ENCODE results near the gene SLC49A3. TPM values are rescaled to one million over a fixed set of nuclear protein-coding genes. Genes with fewer than 3 reads are reported as not detected.

SLC49A3 gene
- polyA plus RNA-seq, 1 donor from 2014 or later = not detected

DNA sequence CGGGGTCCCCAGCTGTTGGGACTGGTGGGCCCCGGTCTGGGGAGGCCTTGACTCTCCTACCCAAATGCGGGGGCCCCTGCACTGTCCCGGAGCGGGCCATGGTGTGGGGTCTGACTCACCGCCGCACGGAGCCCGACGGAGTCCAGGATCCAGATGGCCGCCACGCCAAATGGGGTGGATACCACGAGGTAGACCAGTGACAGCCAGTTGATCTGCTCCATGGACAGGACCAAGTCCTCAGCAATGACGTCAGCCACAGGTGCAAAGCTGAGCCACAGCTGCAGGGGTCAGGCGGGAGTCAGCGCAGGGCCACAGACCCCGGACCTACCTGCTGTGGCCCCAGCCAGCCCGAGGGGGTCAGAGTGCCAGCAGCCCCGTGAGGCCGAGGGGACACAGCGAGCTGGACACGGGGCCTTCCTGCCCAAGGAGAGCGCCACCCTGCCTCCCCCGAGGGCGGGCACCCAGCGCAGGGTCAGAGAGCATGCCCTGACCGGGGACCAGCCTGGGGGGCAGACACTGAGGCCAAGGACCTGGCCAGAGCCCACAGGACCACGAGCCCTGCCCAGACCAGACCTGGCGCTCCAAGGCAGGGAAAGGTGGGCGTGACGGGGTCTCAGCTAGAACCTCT lies 2.4 kb downstream of the SLC49A3 start:
- Histone ChIP-seq H3K36me3 (ENCODE audit: insufficient read depth, low read length) (no peaks in the 10 kb centered on the region), H2AFZ (ENCODE audit: low read depth, low read length) (no peak overlapping the region), H3K4me3 (ENCODE audit: low read length) (no peak overlapping the region), H3K9me2 (ENCODE audit: insufficient read depth, low read length) (no peaks in the 10 kb centered on the region), H3K9me3 (ENCODE audit: low read length) (no peaks in the 10 kb centered on the region), H3K27ac (ENCODE audit: low read length) (no peak overlapping the region), H3K4me2 (ENCODE audit: low read length) (no peak overlapping the region), H3K9ac (ENCODE audit: low read length) (no peak overlapping the region), H3F3A (ENCODE audit: insufficient read depth, low read length, poor library complexity, severe bottlenecking) (no peaks in the 10 kb centered on the region), H3K79me2 (replicated peaks; ENCODE audit: insufficient read depth, low read length) (no peaks in the 10 kb centered on the region), H3K27me3 (ENCODE audit: insufficient read depth, low read depth, low read length) (peaks cover 7% of the 10 kb centered on the region), H4K20me1 (ENCODE audit: insufficient read depth) (no peaks in the 10 kb centered on the region)
- TF ChIP-seq RAD21 (conservative IDR thresholded peaks at IDR 0.05) = no peak
- TF ChIP-seq MXI1 (conservative IDR thresholded peaks at IDR 0.05; ENCODE audit: poor library complexity, severe bottlenecking) = no peak
- TF ChIP-seq TAF1 (IDR thresholded peaks at IDR 0.05; ENCODE audit: low read depth) = no peak
- TF ChIP-seq POLR2AphosphoS5 (IDR thresholded peaks at IDR 0.05) = no peak
- TF ChIP-seq, protein P1, sequence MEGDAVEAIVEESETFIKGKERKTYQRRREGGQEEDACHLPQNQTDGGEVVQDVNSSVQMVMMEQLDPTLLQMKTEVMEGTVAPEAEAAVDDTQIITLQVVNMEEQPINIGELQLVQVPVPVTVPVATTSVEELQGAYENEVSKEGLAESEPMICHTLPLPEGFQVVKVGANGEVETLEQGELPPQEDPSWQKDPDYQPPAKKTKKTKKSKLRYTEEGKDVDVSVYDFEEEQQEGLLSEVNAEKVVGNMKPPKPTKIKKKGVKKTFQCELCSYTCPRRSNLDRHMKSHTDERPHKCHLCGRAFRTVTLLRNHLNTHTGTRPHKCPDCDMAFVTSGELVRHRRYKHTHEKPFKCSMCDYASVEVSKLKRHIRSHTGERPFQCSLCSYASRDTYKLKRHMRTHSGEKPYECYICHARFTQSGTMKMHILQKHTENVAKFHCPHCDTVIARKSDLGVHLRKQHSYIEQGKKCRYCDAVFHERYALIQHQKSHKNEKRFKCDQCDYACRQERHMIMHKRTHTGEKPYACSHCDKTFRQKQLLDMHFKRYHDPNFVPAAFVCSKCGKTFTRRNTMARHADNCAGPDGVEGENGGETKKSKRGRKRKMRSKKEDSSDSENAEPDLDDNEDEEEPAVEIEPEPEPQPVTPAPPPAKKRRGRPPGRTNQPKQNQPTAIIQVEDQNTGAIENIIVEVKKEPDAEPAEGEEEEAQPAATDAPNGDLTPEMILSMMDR (IDR thresholded peaks at IDR 0.05; ENCODE audit: poor library complexity, severe bottlenecking) = no peak
- TF ChIP-seq EP300 (conservative IDR thresholded peaks at IDR 0.05; ENCODE audit: poor library complexity, severe bottlenecking) = no peak
- no peak for TF ChIP-seq EZH2 (IDR thresholded peaks at IDR 0.05; ENCODE audit: borderline replicate concordance, insufficient read depth, low read length, poor library complexity, severe bottlenecking)
- TF ChIP-seq SMC3 (conservative IDR thresholded peaks at IDR 0.05; ENCODE audit: poor library complexity) = no peak
- TF ChIP-seq, protein P2, sequence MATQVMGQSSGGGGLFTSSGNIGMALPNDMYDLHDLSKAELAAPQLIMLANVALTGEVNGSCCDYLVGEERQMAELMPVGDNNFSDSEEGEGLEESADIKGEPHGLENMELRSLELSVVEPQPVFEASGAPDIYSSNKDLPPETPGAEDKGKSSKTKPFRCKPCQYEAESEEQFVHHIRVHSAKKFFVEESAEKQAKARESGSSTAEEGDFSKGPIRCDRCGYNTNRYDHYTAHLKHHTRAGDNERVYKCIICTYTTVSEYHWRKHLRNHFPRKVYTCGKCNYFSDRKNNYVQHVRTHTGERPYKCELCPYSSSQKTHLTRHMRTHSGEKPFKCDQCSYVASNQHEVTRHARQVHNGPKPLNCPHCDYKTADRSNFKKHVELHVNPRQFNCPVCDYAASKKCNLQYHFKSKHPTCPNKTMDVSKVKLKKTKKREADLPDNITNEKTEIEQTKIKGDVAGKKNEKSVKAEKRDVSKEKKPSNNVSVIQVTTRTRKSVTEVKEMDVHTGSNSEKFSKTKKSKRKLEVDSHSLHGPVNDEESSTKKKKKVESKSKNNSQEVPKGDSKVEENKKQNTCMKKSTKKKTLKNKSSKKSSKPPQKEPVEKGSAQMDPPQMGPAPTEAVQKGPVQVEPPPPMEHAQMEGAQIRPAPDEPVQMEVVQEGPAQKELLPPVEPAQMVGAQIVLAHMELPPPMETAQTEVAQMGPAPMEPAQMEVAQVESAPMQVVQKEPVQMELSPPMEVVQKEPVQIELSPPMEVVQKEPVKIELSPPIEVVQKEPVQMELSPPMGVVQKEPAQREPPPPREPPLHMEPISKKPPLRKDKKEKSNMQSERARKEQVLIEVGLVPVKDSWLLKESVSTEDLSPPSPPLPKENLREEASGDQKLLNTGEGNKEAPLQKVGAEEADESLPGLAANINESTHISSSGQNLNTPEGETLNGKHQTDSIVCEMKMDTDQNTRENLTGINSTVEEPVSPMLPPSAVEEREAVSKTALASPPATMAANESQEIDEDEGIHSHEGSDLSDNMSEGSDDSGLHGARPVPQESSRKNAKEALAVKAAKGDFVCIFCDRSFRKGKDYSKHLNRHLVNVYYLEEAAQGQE (IDR thresholded peaks at IDR 0.05; ENCODE audit: borderline replicate concordance) = no peak

DNA sequence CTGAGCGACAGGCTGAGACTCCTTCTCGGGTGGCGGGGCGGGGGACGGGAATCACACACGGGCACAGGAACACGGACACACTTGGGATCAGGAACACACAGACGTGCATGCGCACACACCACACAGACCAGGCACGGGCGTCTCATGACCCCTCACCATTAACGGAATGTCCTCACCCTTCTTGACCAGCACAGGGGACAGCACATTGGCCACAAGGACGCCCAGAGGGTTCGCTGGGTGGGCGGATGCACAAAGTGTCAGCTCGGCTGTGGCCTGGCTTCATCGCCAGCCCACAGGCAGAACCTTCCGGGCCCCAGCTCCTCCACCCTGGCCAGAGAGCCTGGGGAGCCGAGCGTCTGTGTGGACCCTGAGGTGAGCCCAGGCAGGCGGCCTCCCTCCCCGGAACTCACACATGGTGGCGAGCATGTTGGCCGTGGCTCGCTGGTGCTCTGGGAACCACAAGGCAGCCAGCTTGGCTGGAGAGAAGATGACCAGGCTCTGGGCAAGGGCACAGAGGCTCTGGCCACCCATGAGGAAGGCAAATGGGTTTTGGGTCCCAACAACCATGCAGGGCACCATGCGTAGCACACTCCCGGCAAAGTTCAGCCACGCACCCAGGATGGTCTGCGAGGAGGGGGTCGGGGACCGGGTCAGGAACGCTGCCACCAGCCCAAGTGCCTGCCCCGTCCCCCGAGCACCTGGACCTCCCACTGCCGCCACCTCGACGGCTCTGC lies 3.1 kb downstream of the SLC49A3 start:
- Histone ChIP-seq H3K27ac (ENCODE audit: low read length) (no peak overlapping the region), H3K4me2 (ENCODE audit: low read length) (no peak overlapping the region), H3K4me3 (ENCODE audit: low read length) (no peak overlapping the region), H3K9me2 (ENCODE audit: insufficient read depth, low read length) (no peaks in the 10 kb centered on the region), H2AFZ (ENCODE audit: low read depth, low read length) (no peak overlapping the region), H4K20me1 (ENCODE audit: insufficient read depth) (no peaks in the 10 kb centered on the region), H3K9ac (ENCODE audit: low read length) (no peak overlapping the region), H3F3A (ENCODE audit: insufficient read depth, low read length, poor library complexity, severe bottlenecking) (no peaks in the 10 kb centered on the region), H3K36me3 (ENCODE audit: insufficient read depth, low read length) (no peaks in the 10 kb centered on the region), H3K9me3 (ENCODE audit: low read length) (no peaks in the 10 kb centered on the region), H3K27me3 (ENCODE audit: insufficient read depth, low read depth, low read length) (peaks cover 7% of the 10 kb centered on the region), H3K79me2 (replicated peaks; ENCODE audit: insufficient read depth, low read length) (no peaks in the 10 kb centered on the region)
- TF ChIP-seq TAF1 (IDR thresholded peaks at IDR 0.05; ENCODE audit: low read depth) = no peak
- TF ChIP-seq, protein P1 (IDR thresholded peaks at IDR 0.05; ENCODE audit: poor library complexity, severe bottlenecking) = no peak
- TF ChIP-seq EZH2 (IDR thresholded peaks at IDR 0.05; ENCODE audit: borderline replicate concordance, insufficient read depth, low read length, poor library complexity, severe bottlenecking) = no peak
- TF ChIP-seq, protein P2 (IDR thresholded peaks at IDR 0.05; ENCODE audit: borderline replicate concordance) = no peak
- no peak for TF ChIP-seq SMC3 (conservative IDR thresholded peaks at IDR 0.05; ENCODE audit: poor library complexity)
- TF ChIP-seq RAD21 (conservative IDR thresholded peaks at IDR 0.05) = no peak
- TF ChIP-seq MXI1 (conservative IDR thresholded peaks at IDR 0.05; ENCODE audit: poor library complexity, severe bottlenecking) = no peak
- TF ChIP-seq EP300 (conservative IDR thresholded peaks at IDR 0.05; ENCODE audit: poor library complexity, severe bottlenecking) = no peak
- TF ChIP-seq POLR2AphosphoS5 (IDR thresholded peaks at IDR 0.05) = no peak

All from neural cell (in vitro differentiated cells).